ENCODE data around the gene MRPL20. TPM values are rescaled to one million over a fixed set of nuclear protein-coding genes. Genes with fewer than 3 reads are reported as not detected.

Gene MRPL20
- total and polyA plus RNA-seq, 2 donors: 119 to 140 TPM

DNA sequence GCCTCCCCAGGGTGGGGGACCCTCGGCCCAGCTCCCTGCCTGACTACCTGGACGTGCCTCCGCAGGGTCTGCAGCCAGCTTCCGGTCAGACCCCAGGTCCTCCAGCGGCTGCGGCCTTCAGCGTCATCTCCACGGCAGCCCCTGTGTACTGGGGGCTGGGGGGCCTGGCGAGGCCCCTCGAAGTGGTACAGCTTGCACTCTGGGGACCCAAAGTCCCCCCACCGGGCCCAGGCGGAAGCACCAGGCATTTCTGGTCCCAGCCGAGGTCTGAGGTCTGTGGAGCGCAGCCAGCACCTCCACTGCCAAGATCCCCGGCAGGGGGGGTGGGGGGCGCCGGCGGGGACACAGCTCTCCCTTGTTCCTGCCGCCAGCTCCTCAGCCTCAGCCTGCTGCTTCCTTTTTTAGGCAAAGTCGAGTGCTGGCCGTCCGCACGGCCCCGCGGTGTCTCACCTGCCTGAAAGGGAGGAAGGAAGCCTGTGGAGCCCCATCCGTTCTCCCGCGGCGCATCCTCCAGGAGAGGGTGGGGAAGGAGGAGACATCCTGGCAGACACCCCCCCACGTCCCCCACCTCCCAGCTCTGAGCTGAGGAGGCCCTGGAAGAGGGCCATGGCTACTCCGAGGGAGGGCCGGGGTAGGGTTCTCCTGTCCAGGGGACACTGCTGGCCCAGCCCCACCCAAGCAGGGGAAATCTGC is 27.2 kb upstream of the MRPL20 start:
- 3% methylated on average over 32 of the region's 32 CpGs for WGBS
- no peak for DNase-seq (ENCODE audit: low read depth in 6 of 9, low spot score in 9 of 9)
- peak overlapping the region; percentile 62 to 77 for H3K27ac ChIP-seq (ENCODE audit: low read depth in 1 of 2, low read length in 1 of 2)
- peaks cover 10 to 35% of the 10 kb centered on the region in 2 donors for H3K4me1 ChIP-seq (ENCODE audit: control insufficient read depth in 2 of 2, insufficient read depth in 2 of 2, low read length in 2 of 2)
- peaks cover 32 to 94% of the 10 kb centered on the region in 2 donors for H3K27me3 ChIP-seq (ENCODE audit: control insufficient read depth in 2 of 2, insufficient read depth in 1 of 2, low read length in 1 of 2)
- H3K4me3 ChIP-seq (ENCODE audit: low read length in 2 of 2): no peak overlapping the region
- H3K9me3 ChIP-seq (ENCODE audit: control insufficient read depth in 2 of 2, insufficient read depth in 1 of 2, low read length in 1 of 2): peaks cover 0 to 8% of the 10 kb centered on the region in 2 donors
- H3K36me3 ChIP-seq (ENCODE audit: control insufficient read depth in 2 of 2, insufficient read depth in 2 of 2, low read length in 1 of 2): no peaks in the 10 kb centered on the region

DNA sequence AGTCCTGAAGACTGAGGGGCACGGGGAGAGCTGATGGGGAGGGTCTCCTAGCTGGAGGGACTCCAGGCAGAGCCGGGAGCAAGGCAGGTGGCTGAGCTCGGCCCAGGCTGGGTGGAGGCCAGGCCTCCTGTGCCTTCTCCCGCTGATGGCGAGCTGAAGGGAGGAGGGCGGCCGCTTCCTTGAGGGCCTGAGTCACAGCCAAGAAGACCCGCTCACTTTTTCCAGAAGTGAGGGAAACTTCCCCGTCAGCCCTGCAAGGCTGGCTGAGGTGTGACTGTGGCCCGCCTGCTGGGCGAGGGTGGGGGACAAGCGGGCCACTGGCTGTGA is 26.7 kb upstream of the MRPL20 start:
- Histone ChIP-seq H3K9me3 (ENCODE audit: control insufficient read depth in 2 of 2, insufficient read depth in 1 of 2, low read length in 1 of 2) (peaks cover 0 to 8% of the 10 kb centered on the region in 2 donors), H3K4me3 (ENCODE audit: low read length in 2 of 2) (no peak overlapping the region), H3K36me3 (ENCODE audit: control insufficient read depth in 2 of 2, insufficient read depth in 2 of 2, low read length in 1 of 2) (no peaks in the 10 kb centered on the region), H3K4me1 (ENCODE audit: control insufficient read depth in 2 of 2, insufficient read depth in 2 of 2, low read length in 2 of 2) (peaks cover 10 to 35% of the 10 kb centered on the region in 2 donors), H3K27me3 (ENCODE audit: control insufficient read depth in 2 of 2, insufficient read depth in 1 of 2, low read length in 1 of 2) (peaks cover 32 to 94% of the 10 kb centered on the region in 2 donors), H3K27ac (ENCODE audit: low read depth in 1 of 2, low read length in 1 of 2) (peak overlapping the region; percentile 44 to 64)
- DNase-seq (ENCODE audit: low read depth in 6 of 9, low spot score in 9 of 9): no peak
- WGBS: 30% methylated on average over 12 of the region's 12 CpGs

DNA sequence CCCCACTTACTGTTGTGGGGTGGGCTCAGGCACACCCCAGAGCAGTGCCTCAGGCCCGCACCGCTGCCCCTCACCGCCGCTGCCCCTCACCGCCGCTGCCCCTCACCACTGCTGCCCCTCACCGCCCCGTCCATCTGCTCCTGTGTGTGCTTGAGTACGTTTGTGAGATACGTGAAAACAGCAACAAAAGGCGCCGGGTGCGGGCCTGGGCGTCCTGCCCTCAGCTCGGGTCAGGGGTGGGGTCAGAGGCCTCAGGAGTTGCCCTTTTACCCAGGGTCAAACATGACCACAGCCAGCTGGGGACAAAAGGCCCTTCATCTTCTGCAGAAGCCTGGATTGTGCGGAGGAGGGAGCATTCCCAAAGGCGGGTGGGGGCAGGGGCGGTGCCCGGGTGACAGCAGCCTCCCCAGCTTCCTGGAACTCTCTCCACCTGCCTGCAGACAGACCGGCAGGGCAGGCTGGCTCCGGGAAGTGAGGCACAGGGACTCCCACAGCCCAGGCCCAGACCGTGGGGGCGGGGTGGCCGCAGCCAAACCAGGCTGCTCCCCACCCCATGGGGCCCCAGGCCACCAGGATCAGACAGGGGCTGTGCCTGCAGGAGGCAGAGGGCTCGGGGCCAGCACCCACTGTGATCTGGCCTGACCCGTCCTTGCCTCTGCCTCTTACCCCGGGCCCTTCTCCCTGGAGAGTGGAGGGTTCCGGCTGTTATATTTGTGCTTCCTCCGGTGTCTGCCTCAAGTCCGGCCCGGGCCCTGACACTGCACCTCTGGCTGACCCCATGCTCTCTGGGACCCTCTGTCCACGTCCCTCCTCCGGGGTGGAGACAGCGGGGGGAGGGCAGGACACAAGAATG is 26.1 kb upstream of the MRPL20 start:
- peaks cover 10 to 35% of the 10 kb centered on the region in 2 donors for H3K4me1 ChIP-seq (ENCODE audit: control insufficient read depth in 2 of 2, insufficient read depth in 2 of 2, low read length in 2 of 2)
- no peak overlapping the region for H3K4me3 ChIP-seq (ENCODE audit: low read length in 2 of 2)
- peak overlapping the region; percentile 64 to 70 for H3K27ac ChIP-seq (ENCODE audit: low read depth in 1 of 2, low read length in 1 of 2)
- DNase-seq (ENCODE audit: low read depth in 6 of 9, low spot score in 9 of 9): no peak
- H3K27me3 ChIP-seq (ENCODE audit: control insufficient read depth in 2 of 2, insufficient read depth in 1 of 2, low read length in 1 of 2): peaks cover 32 to 94% of the 10 kb centered on the region in 2 donors
- H3K36me3 ChIP-seq (ENCODE audit: control insufficient read depth in 2 of 2, insufficient read depth in 2 of 2, low read length in 1 of 2): no peaks in the 10 kb centered on the region
- peaks cover 1 to 9% of the 10 kb centered on the region in 2 donors for H3K9me3 ChIP-seq (ENCODE audit: control insufficient read depth in 2 of 2, insufficient read depth in 1 of 2, low read length in 1 of 2)
- WGBS: 77% methylated on average over 34 of the region's 34 CpGs

DNA sequence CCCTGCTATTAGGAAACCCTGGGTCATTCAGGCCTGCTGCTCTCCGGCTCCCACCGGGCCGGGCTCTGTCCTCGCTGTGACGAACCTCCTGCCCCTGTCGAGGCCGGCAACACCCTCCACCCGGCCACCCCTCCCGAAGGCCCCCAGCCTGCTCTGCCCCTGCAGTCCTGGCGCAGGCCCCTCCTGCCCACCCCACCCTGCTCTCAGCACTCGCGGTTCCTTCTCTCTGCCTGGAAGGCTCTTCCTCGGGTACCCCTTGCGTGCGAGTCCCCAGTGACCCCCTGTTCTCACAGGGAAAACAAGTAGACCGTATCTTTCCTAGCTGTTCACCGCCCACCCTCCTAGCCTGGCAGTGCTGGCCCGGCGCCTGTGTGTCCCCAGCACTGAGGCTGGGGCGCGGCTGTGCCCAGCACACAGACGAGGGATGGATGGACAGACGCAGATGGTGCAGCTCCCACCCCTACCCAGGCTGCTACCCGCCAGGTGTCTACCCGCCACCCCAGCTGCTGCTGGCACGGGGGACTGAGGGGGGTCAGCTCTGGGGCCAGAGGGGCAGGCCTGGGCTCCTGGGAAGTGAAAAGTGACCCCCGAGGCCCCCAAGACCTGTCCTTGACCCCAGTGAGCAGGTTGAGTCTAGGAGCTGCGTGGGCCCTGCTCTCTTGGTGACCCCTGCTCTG is 25.3 kb upstream of the MRPL20 start:
- Histone ChIP-seq H3K27ac (ENCODE audit: low read depth in 1 of 2, low read length in 1 of 2) (peak overlapping the region; percentile 3 to 26), H3K9me3 (ENCODE audit: control insufficient read depth in 2 of 2, insufficient read depth in 1 of 2, low read length in 1 of 2) (peaks cover 1 to 11% of the 10 kb centered on the region in 2 donors), H3K36me3 (ENCODE audit: control insufficient read depth in 2 of 2, insufficient read depth in 2 of 2, low read length in 1 of 2) (no peaks in the 10 kb centered on the region), H3K4me3 (ENCODE audit: low read length in 2 of 2) (no peak overlapping the region), H3K27me3 (ENCODE audit: control insufficient read depth in 2 of 2, insufficient read depth in 1 of 2, low read length in 1 of 2) (peaks cover 32 to 88% of the 10 kb centered on the region in 2 donors), H3K4me1 (ENCODE audit: control insufficient read depth in 2 of 2, insufficient read depth in 2 of 2, low read length in 2 of 2) (peaks cover 10 to 35% of the 10 kb centered on the region in 2 donors)
- DNase-seq (ENCODE audit: low read depth in 6 of 9, low spot score in 9 of 9): no peak
- 89% methylated on average over 28 of the region's 28 CpGs for WGBS

DNA sequence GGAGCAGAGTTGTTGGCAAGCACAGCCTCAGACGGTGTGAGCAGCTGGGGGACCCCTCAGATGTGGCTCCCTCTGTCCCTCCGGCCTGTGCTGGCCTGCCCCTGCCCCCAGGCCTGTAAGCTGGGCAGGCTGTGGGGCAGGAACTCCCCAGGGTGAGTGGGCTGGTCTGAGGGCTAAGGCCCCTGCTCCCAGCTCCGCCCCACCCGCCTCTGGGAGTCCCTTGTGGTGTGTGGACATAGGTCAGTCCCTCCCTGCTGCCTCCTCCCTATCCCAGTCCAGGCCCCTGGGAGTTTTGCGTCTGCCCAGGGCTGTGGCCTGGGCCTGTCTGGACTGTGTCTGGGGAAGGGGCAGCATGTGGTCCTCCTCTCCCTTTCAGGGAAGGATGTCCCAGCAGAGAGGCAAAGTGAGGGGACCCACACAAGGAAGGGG is 24.8 kb upstream of the MRPL20 start:
- H3K4me1 ChIP-seq (ENCODE audit: control insufficient read depth in 2 of 2, insufficient read depth in 2 of 2, low read length in 2 of 2): peaks cover 13 to 37% of the 10 kb centered on the region in 2 donors

DNA sequence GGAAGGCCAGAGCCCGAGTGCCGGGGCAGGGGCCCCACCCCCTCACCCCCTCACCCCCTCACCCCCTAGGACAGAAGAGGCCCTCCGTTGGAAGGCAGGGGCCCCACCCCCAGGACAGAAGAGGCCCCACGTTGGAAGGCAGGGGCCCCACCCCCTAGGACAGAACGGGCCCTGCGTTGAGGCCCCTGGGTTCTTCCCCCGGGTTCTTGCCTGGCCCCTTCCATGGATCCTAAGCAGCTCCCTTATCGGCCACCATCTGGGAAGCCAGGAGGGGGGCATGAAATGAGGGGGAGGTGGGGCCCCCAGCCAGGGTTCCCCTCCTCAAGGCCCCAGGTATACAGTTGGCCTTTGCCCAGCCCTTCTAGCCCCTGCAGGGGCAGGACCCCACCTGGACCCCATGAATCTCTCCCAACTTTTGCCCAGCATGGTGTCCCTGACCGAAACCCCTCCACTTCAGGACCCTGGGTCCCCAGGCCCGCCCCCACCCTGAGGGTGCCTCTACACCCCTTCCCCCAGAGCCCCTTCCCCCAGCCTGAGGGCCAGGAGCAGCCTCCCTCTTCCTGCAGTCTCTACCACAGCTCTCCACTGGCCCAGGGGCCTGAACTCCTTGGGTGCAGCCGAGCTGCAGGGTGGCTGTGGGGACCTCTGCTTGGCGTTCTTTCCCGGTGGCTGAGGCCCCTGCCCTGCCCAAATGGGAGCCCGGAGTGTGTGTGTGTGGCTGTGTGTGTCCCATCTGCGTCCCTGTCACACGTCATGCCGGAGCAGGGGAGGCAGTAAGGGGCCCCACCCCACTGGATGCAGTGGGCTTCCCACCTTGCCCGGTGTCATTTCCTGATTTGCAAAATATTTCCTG is 24.1 kb upstream of the MRPL20 start:
- 83% methylated on average over 18 of the region's 18 CpGs for WGBS
- peaks cover 24 to 86% of the 10 kb centered on the region in 2 donors for H3K27me3 ChIP-seq (ENCODE audit: control insufficient read depth in 2 of 2, insufficient read depth in 1 of 2, low read length in 1 of 2)
- DNase-seq (ENCODE audit: low read depth in 6 of 9, low spot score in 9 of 9): no peak
- H3K36me3 ChIP-seq (ENCODE audit: control insufficient read depth in 2 of 2, insufficient read depth in 2 of 2, low read length in 1 of 2): no peaks in the 10 kb centered on the region
- peak overlapping the region; percentile 37 to 55 for H3K27ac ChIP-seq (ENCODE audit: low read depth in 1 of 2, low read length in 1 of 2)
- H3K9me3 ChIP-seq (ENCODE audit: control insufficient read depth in 2 of 2, insufficient read depth in 1 of 2, low read length in 1 of 2): peaks cover 1 to 7% of the 10 kb centered on the region in 2 donors
- H3K4me1 ChIP-seq (ENCODE audit: control insufficient read depth in 2 of 2, insufficient read depth in 2 of 2, low read length in 2 of 2): peaks cover 18 to 40% of the 10 kb centered on the region in 2 donors
- H3K4me3 ChIP-seq (ENCODE audit: low read length in 2 of 2): no peak overlapping the region

More for the DNA sequence above, 24.8 kb upstream of the MRPL20 start:
- H3K27me3 ChIP-seq (ENCODE audit: control insufficient read depth in 2 of 2, insufficient read depth in 1 of 2, low read length in 1 of 2): peaks cover 30 to 86% of the 10 kb centered on the region in 2 donors
- no peak for DNase-seq (ENCODE audit: low read depth in 6 of 9, low spot score in 9 of 9)
- no peak overlapping the region for H3K4me3 ChIP-seq (ENCODE audit: low read length in 2 of 2)
- WGBS: 76% methylated on average over 5 of the region's 5 CpGs
- H3K36me3 ChIP-seq (ENCODE audit: control insufficient read depth in 2 of 2, insufficient read depth in 2 of 2, low read length in 1 of 2): no peaks in the 10 kb centered on the region
- peaks cover 1 to 7% of the 10 kb centered on the region in 2 donors for H3K9me3 ChIP-seq (ENCODE audit: control insufficient read depth in 2 of 2, insufficient read depth in 1 of 2, low read length in 1 of 2)
- peak overlapping the region; percentile 3 to 43 for H3K27ac ChIP-seq (ENCODE audit: low read depth in 1 of 2, low read length in 1 of 2)

DNA sequence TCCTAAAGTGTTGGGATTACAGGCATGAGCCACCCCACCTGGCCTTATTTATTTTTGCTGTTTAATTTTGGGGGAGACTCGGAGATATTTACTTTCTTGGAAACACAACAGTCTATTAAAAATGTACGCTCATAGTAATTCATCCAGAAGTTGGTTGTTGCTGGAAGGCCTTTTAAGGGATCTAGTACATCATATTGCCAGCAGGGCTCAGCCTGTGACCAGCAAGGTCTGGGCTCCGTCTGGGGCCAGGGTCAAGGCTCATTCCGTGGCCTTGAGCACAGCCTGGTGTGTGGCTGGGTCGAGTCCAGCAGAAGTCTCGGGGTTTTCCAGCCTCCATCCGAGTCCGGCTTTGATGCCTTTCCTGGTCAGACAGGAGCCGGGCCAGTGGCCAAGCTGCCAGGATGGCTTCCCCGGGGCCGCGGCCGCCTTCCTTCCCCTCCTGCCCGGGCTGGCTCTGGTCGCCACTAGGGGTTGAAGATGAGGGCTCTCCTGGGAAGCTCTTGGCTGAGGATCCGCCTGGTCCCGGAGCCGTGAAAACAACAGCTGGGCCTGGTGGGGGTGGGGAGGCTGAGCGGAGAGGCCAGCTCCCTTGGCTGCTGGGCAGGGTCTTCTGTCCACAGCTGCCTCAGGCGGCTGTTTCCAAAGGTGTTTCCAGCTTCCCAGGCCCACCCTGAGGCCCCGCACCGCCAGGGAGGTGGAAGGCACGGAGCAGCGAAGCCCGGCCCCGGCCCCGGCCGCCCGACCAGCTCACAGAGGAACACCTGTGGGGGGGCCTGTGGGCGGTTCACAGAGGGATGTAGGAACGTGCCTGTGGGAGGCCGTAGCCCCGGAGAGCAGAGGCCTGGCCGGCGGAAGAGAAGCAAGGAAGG is 23.3 kb upstream of the MRPL20 start:
- no peaks in the 10 kb centered on the region for H3K36me3 ChIP-seq (ENCODE audit: control insufficient read depth in 2 of 2, insufficient read depth in 2 of 2, low read length in 1 of 2)
- no peak overlapping the region for H3K4me3 ChIP-seq (ENCODE audit: low read length in 2 of 2)
- WGBS: 79% methylated on average over 35 of the region's 35 CpGs
- peaks cover 1 to 7% of the 10 kb centered on the region in 2 donors for H3K9me3 ChIP-seq (ENCODE audit: control insufficient read depth in 2 of 2, insufficient read depth in 1 of 2, low read length in 1 of 2)
- peaks cover 10 to 44% of the 10 kb centered on the region in 2 donors for H3K4me1 ChIP-seq (ENCODE audit: control insufficient read depth in 2 of 2, insufficient read depth in 2 of 2, low read length in 2 of 2)
- no peak for DNase-seq (ENCODE audit: low read depth in 6 of 9, low spot score in 9 of 9)
- H3K27ac ChIP-seq (ENCODE audit: low read depth in 1 of 2, low read length in 1 of 2): peak overlapping the region; percentile 64 to 71
- H3K27me3 ChIP-seq (ENCODE audit: control insufficient read depth in 2 of 2, insufficient read depth in 1 of 2, low read length in 1 of 2): peaks cover 16 to 90% of the 10 kb centered on the region in 2 donors

DNA sequence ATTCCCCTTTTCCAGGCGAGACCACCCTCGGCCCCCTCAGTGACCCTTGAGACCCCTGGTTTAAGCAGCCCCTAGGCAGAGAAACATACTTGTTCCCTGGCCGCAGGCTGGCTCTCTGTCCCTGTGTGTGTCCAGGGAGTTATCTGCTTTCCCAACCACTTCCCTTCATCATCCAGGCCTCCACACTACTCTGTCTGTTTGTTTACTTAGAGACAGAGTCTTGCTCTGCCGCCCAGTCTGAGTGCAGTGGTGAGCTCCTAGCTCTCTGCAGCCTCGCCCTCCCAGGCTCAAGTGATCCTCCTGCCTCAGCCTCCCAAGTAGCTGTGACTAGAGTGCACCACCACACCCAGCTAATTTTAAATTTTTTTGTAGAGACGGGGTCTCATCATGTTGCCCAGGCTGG is 22.6 kb upstream of the MRPL20 start:
- Histone ChIP-seq H3K36me3 (ENCODE audit: control insufficient read depth in 2 of 2, insufficient read depth in 2 of 2, low read length in 1 of 2) (no peaks in the 10 kb centered on the region), H3K4me3 (ENCODE audit: low read length in 2 of 2) (no peak overlapping the region), H3K9me3 (ENCODE audit: control insufficient read depth in 2 of 2, insufficient read depth in 1 of 2, low read length in 1 of 2) (peaks cover 1 to 4% of the 10 kb centered on the region in 2 donors), H3K27ac (ENCODE audit: low read depth in 1 of 2, low read length in 1 of 2) (no peak overlapping the region), H3K4me1 (ENCODE audit: control insufficient read depth in 2 of 2, insufficient read depth in 2 of 2, low read length in 2 of 2) (peaks cover 8 to 37% of the 10 kb centered on the region in 2 donors), H3K27me3 (ENCODE audit: control insufficient read depth in 2 of 2, insufficient read depth in 1 of 2, low read length in 1 of 2) (peaks cover 9 to 87% of the 10 kb centered on the region in 2 donors)
- WGBS: 96% methylated on average over 6 of the region's 6 CpGs
- DNase-seq (ENCODE audit: low read depth in 6 of 9, low spot score in 9 of 9): no peak

Data from thymus (tissue), 11 donors.